GM10266 (cell line): ENCODE measurements around the gene C6orf163.
"Not testable (repeated sequence)": the region's sequence is repeated elsewhere in the genome, so short reads cannot be mapped to it uniquely, and the experiment has no call there.

Source experiments
- DNase-seq: peaks from one replicate; pipeline ENCODE4 v3.0.0; 2012; ENCODE audit errors: extremely low spot score
- CTCF ChIP-seq: IDR thresholded peaks from 2 replicates; pipeline ENCODE4 v1.5.1; 2012; ENCODE audit warnings: mild to moderate bottlenecking, low read depth; ENCODE audit not compliant: control insufficient read depth, insufficient read depth; ENCODE audit errors: missing control alignments

Gene C6orf163

GRCh38 chr6:87322304-87323212 lies 22.1 kb upstream of the C6orf163 start, which contains the start of gene SMIM8:
Gene SMIM8 (plus strand): TSS chr6:87322588. CDS start chr6:87337032, 14,444 bp downstream.
- TF ChIP-seq CTCF: peak; percentile 98
- DNase-seq: peak; percentile 91

GRCh38 chr6:87323880-87324279 lies 20.7 kb upstream of the C6orf163 start:
- DNase-seq: not testable (repeated sequence)

- DNase-seq: no peak
- TF ChIP-seq CTCF: no peak
Observed at GRCh38 chr6:87330961-87331360, 13.7 kb upstream of the C6orf163 start.

GRCh38 chr6:87333033-87333432 lies 11.6 kb upstream of the C6orf163 start:
- no peak for TF ChIP-seq CTCF

GRCh38 chr6:87333591-87334181 lies 10.9 kb upstream of the C6orf163 start:
- TF ChIP-seq CTCF: no peak
- DNase-seq: no peak

More at GRCh38 chr6:87333033-87333432, 11.6 kb upstream of the C6orf163 start:
- no peak for DNase-seq

- TF ChIP-seq CTCF: no peak
- DNase-seq: no peak
Observed at GRCh38 chr6:87334683-87335082, 9.9 kb upstream of the C6orf163 start.

GRCh38 chr6:87336367-87336766 lies 8.2 kb upstream of the C6orf163 start:
- TF ChIP-seq CTCF: no peak
- no peak for DNase-seq
